Urinary bladder (tissue), 4 donors: Measurements from ENCODE around the gene CXCR2. TPM values are rescaled to one million over a fixed set of nuclear protein-coding genes. Genes with fewer than 3 reads are reported as not detected.
"Not testable (repeated sequence)": the region's sequence is repeated elsewhere in the genome, so short reads cannot be mapped to it uniquely, and the experiment has no call there.

Experiments
- DNase-seq: peaks from one replicate; pipeline ENCODE4 v3.0.0-alpha.2; 2015; ENCODE audit errors: extremely low spot score
- H3K27ac ChIP-seq: one replicate; pipeline ENCODE4 v1.5.1; 2013; ENCODE audit warnings: low read depth, mild to moderate bottlenecking, moderate library complexity
- H3K36me3 ChIP-seq: one replicate; pipeline ENCODE4 v1.6.1; 2013; ENCODE audit warnings: mild to moderate bottlenecking, moderate library complexity; ENCODE audit not compliant: insufficient read depth
- H3K4me1 ChIP-seq: one replicate; pipeline ENCODE4 v1.6.1; 2013; ENCODE audit warnings: mild to moderate bottlenecking, moderate library complexity; ENCODE audit not compliant: insufficient read depth
- H3K4me3 ChIP-seq: one replicate; pipeline ENCODE4 v1.5.1; 2013; ENCODE audit warnings: low read depth, low read length
- whole genome bisulfite sequencing: extraction: QIAGEN DNeasy Blood & Tissue Kit; methylation state at CpG from one replicate; pipeline ENCODE4 v1.1.7; 2013; 5-methylcytosine and 5-hydroxymethylcytosine counted together
- polyA plus RNA-seq: library from polyadenylated mRNA; stranded (reverse); fragments of 200-250 nt; gene quantifications from one replicate; pipeline ENCODE4 v1.2.3, GENCODE V29; 2013
- total RNA-seq: library from RNA; depleted of rRNA; stranded (reverse); fragments of >200 nt; gene quantifications from one replicate; pipeline ENCODE4 v1.2.3, GENCODE V29; 2014
- donor health status: healthy with polysubstance abuse.
- donor health status: healthy.

The CXCR2 gene
- total and polyA plus RNA-seq, 2 donors = 0.48 to 0.77 TPM

- no peak for DNase-seq
- Histone ChIP-seq H3K27ac (no peak overlapping the region), H3K4me1 (no peaks in the 10 kb centered on the region), H3K4me3 (no peak overlapping the region), H3K36me3 (no peaks in the 10 kb centered on the region)
- WGBS = 55% methylated on average over 5 of the region's 5 CpGs
These were observed 23.3 kb downstream of the CXCR2 start for GRCh38 chr2:218149098-218149497.

- no peak overlapping the region for H3K27ac ChIP-seq
- no peaks in the 10 kb centered on the region for H3K36me3 ChIP-seq
- DNase-seq = no peak
- WGBS = 86% methylated on average over 5 of the region's 5 CpGs
- H3K4me1 ChIP-seq = no peaks in the 10 kb centered on the region
- no peak overlapping the region for H3K4me3 ChIP-seq
These were observed 24.1 kb downstream of the CXCR2 start for GRCh38 chr2:218149848-218150440.

GRCh38 chr2:218152172-218152571 is 26.3 kb downstream of the CXCR2 start:
- Histone ChIP-seq H3K4me1 (no peaks in the 10 kb centered on the region), H3K27ac (no peak overlapping the region), H3K4me3 (no peak overlapping the region), H3K36me3 (no peaks in the 10 kb centered on the region)
- no peak for DNase-seq
- WGBS = 90% methylated on average over 8 of the region's 8 CpGs

- no peak for DNase-seq
- 65% methylated on average over 1 of the region's 1 CpG for WGBS
- Histone ChIP-seq H3K27ac (no peak overlapping the region), H3K4me3 (no peak overlapping the region), H3K36me3 (no peaks in the 10 kb centered on the region), H3K4me1 (no peaks in the 10 kb centered on the region)
These were observed 26.9 kb downstream of the CXCR2 start for GRCh38 chr2:218152777-218153176.

- WGBS = 86% methylated on average over 7 of the region's 7 CpGs
- Histone ChIP-seq H3K4me1 (no peaks in the 10 kb centered on the region), H3K27ac (no peak overlapping the region), H3K36me3 (no peaks in the 10 kb centered on the region), H3K4me3 (no peak overlapping the region)
- no peak for DNase-seq
These were observed 30.2 kb downstream of the CXCR2 start for GRCh38 chr2:218155953-218156479.

GRCh38 chr2:218161644-218162043 is 35.8 kb downstream of the CXCR2 start:
- H3K27ac ChIP-seq = no peak overlapping the region
- H3K36me3 ChIP-seq = no peaks in the 10 kb centered on the region
- WGBS = 78% methylated on average over 2 of the region's 2 CpGs
- H3K4me3 ChIP-seq = no peak overlapping the region
- DNase-seq = no peak
- H3K4me1 ChIP-seq = no peaks in the 10 kb centered on the region

- H3K4me3 ChIP-seq = no peak overlapping the region
- 88% methylated on average over 1 of the region's 1 CpG for WGBS
- no peak for DNase-seq
- H3K4me1 ChIP-seq = no peaks in the 10 kb centered on the region
- no peaks in the 10 kb centered on the region for H3K36me3 ChIP-seq
- H3K27ac ChIP-seq = no peak overlapping the region
These were observed 37.0 kb downstream of the CXCR2 start for GRCh38 chr2:218162814-218163213.

GRCh38 chr2:218166791-218167190 is 41.0 kb downstream of the CXCR2 start, which contains the start of gene CXCR1:
Gene CXCR1 (minus strand): TSS chr2:218166962. CDS start chr2:218165211, 1,751 bp downstream.
- Histone ChIP-seq H3K4me3 (no peak within 1 kb of the TSS), H3K4me1 (no peaks in the 10 kb centered on the region), H3K36me3 (no peaks in the 10 kb centered on the region), H3K27ac (no peak within 1 kb of the TSS)
- WGBS = 58% methylated on average over 3 of the region's 3 CpGs
- no peak for DNase-seq

- Histone ChIP-seq H3K4me1 (no peaks in the 10 kb centered on the region), H3K27ac (no peak overlapping the region), H3K36me3 (no peaks in the 10 kb centered on the region), H3K4me3 (no peak overlapping the region)
- WGBS = 85% methylated on average over 1 of the region's 1 CpG
- no peak for DNase-seq
These were observed 42.2 kb downstream of the CXCR2 start for GRCh38 chr2:218168016-218168415.

GRCh38 chr2:218168635-218169462 is 43.0 kb downstream of the CXCR2 start:
- Histone ChIP-seq H3K27ac (no peak overlapping the region), H3K4me1 (no peaks in the 10 kb centered on the region), H3K4me3 (no peak overlapping the region), H3K36me3 (no peaks in the 10 kb centered on the region)
- WGBS = 48% methylated on average over 9 of the region's 9 CpGs
- DNase-seq = no peak

GRCh38 chr2:218169757-218170546 is 44.1 kb downstream of the CXCR2 start:
- no peaks in the 10 kb centered on the region for H3K36me3 ChIP-seq
- no peak for DNase-seq
- H3K4me1 ChIP-seq = no peaks in the 10 kb centered on the region
- 73% methylated on average over 5 of the region's 5 CpGs for WGBS
- no peak overlapping the region for H3K4me3 ChIP-seq
- no peak overlapping the region for H3K27ac ChIP-seq

- H3K4me3 ChIP-seq, H3K27ac ChIP-seq, H3K4me1 ChIP-seq, DNase-seq, H3K36me3 ChIP-seq: not testable (repeated sequence)
- 92% methylated on average over 3 of the region's 3 CpGs for WGBS
These were observed 45.9 kb downstream of the CXCR2 start for GRCh38 chr2:218171744-218172143.

GRCh38 chr2:218172845-218173244 is 47.0 kb downstream of the CXCR2 start:
- no peaks in the 10 kb centered on the region for H3K4me1 ChIP-seq
- no peak for DNase-seq
- WGBS = 83% methylated on average over 2 of the region's 2 CpGs
- H3K4me3 ChIP-seq = no peak overlapping the region
- H3K27ac ChIP-seq = no peak overlapping the region
- H3K36me3 ChIP-seq = no peaks in the 10 kb centered on the region
